Activated T-helper 1 cell treated with anti-CD3 and anti-CD28 coated beads, Interleukin-12 subunit alpha, Interleukin-12 subunit beta, Interleukin-2, Interleukin-4 antibody, amounts not matched to agents 30 ng/mL and 10 ng/mL and 1 ng/mL, durations not matched to agents 14 hours and 24 hours and 36 hours (primary cell): ENCODE data around the gene SNAPC3. TPM values are rescaled to one million over a fixed set of nuclear protein-coding genes. Genes with fewer than 3 reads are reported as not detected.
A peak's percentile ranks its signal among the peaks of the same experiment; 100 is the strongest.

ENCODE experiments used
- DNase-seq: peaks from one replicate; pipeline ENCODE4 v3.0.0; 2021; ENCODE audit warnings: low spot score
- H3K27ac Mint-ChIP-seq: one replicate; pipeline ENCODE4 v1.8.0; 2021; ENCODE audit warnings: mild to moderate bottlenecking, mixed read lengths
- H3K27me3 Mint-ChIP-seq: one replicate; pipeline ENCODE4 v1.8.0; 2022; ENCODE audit warnings: mild to moderate bottlenecking, moderate library complexity, mixed read lengths; ENCODE audit not compliant: insufficient read depth
- H3K36me3 Mint-ChIP-seq: one replicate; pipeline ENCODE4 v1.8.0; 2021; ENCODE audit warnings: low read depth, mixed read lengths
- H3K4me1 Mint-ChIP-seq: one replicate; pipeline ENCODE4 v1.8.0; 2021; ENCODE audit warnings: low read depth, mixed read lengths
- H3K4me3 Mint-ChIP-seq: one replicate; pipeline ENCODE4 v1.8.0; 2021; ENCODE audit warnings: mild to moderate bottlenecking, moderate library complexity, mixed read lengths
- H3K9me3 Mint-ChIP-seq: one replicate; pipeline ENCODE4 v1.8.0; 2021; ENCODE audit warnings: mixed read lengths
- intact Hi-C: fragments of 100-400 bp; cut with micrococcal nuclease; formaldehyde crosslinking; loops from one replicate; pipeline ENCODE4 v1.15.1; 2024
- total RNA-seq: library from RNA; stranded (reverse); gene quantifications from 2 replicates; pipeline ENCODE4 v1.2.3, GENCODE V29; 2022

The SNAPC3 gene
- total RNA-seq, 1 donor from 2014 or later, result 30.5 TPM

GRCh38 chr9:15509931-15510788 lies 87.5 kb downstream of the SNAPC3 start:
- peak overlapping the region; percentile 96 for H3K4me3 Mint-ChIP-seq
- peaks cover 33% of the 10 kb centered on the region for H3K36me3 Mint-ChIP-seq
- peak; percentile 51 for DNase-seq
- peaks cover 56% of the 10 kb centered on the region for H3K4me1 Mint-ChIP-seq
- peak overlapping the region; percentile 97 for H3K27ac Mint-ChIP-seq
- no peaks in the 10 kb centered on the region for H3K9me3 Mint-ChIP-seq
- intact Hi-C loops, result loop anchor here (2.0 to 5.0 kb wide), 5 partner anchors 23 to 298 kb away; no protein-coding TSS in a partner anchor
- H3K27me3 Mint-ChIP-seq, result peaks cover 4% of the 10 kb centered on the region

GRCh38 chr9:15510789-15511575 lies 88.3 kb downstream of the SNAPC3 start, which contains the start of gene PSIP1:
PSIP1 (minus strand) TSS chr9:15510970; CDS start chr9:15510188, 782 bp downstream.
- Mint-ChIP-seq H3K4me1 (peaks cover 52% of the 10 kb centered on the region), H3K36me3 (peaks cover 28% of the 10 kb centered on the region), H3K4me3 (peak within 1 kb of the TSS; percentile 96), H3K9me3 (no peaks in the 10 kb centered on the region), H3K27ac (peak within 1 kb of the TSS; percentile 100), H3K27me3 (peaks cover 4% of the 10 kb centered on the region)
- intact Hi-C loops, result loop anchor here (1.0 to 5.0 kb wide), 8 partner anchors 22 to 299 kb away; partner anchors contain the start of gene SNAPC3
- DNase-seq, result peak; percentile 84

Other genes with a start within 250 kb of the SNAPC3 start
- gene TTC39B, start 115.7 kb upstream of the SNAPC3 start, total RNA-seq, result 23.8 and 26.1 TPM in 2 replicates
- 90.6 and 95.3 TPM in 2 replicates for gene PSIP1, start 88.1 kb downstream of the SNAPC3 start, total RNA-seq
- gene CCDC171, start 130.2 kb downstream of the SNAPC3 start, total RNA-seq, result 1.4 and 2.0 TPM in 2 replicates